Measurements from ENCODE around the gene PTPRK.

GRCh38 chr6:128024046-128024445, 496.4 kb downstream of the PTPRK start:
- TF ChIP-seq CTCF (IDR thresholded peaks at IDR 0.05) (no peak), POLR2A (IDR thresholded peaks at IDR 0.05) (no peak)

Measured in thyroid gland (tissue), 4 donors.